NCI-H2029 (cell line): ENCODE data around the gene GTF2H3.

Experiments used
- DNase-seq: peaks from one replicate; lab custom pipeline; 2025; lab: John Stamatoyannopoulos, UW

The GTF2H3 gene

DNA sequence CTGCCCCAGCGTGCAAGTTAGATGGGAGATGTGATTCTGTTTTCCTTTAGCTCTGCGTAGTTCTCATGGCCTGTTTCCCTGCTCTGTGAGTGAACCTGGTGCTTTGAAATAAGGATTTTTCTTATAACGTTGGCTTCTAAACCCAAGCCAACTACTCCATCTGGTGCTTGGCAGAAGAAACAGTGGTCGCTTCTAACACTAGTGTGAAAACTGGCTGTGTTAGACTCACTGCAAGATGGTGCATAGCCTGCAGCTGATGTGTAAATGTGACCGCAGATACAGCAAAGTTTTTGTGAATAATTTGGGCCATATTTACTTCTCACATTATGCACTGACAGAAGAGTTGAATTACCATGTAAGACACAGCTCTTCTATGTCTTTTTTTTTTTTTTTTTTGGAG, 12.2 kb downstream of the GTF2H3 start:
- no peak for DNase-seq

DNA sequence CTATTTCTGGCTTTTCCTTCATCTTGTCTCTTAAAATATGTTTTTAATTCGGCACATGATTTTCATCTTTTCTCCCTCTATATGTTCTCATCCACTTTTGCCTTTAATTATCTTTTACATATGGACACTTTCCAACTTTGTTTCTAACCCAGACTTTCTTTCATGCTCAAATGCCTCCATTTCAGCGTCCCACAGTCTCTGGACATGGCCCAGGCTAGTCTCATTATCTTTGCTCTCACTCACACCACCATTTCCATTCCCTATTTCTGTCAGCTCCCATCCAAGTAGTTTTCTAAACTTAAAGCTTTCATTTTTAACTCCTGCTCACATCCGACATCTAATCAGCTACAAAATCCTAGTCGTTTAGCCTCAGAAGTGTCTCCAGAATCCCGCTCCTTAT, 14.8 kb downstream of the GTF2H3 start:
- no peak for DNase-seq

DNA sequence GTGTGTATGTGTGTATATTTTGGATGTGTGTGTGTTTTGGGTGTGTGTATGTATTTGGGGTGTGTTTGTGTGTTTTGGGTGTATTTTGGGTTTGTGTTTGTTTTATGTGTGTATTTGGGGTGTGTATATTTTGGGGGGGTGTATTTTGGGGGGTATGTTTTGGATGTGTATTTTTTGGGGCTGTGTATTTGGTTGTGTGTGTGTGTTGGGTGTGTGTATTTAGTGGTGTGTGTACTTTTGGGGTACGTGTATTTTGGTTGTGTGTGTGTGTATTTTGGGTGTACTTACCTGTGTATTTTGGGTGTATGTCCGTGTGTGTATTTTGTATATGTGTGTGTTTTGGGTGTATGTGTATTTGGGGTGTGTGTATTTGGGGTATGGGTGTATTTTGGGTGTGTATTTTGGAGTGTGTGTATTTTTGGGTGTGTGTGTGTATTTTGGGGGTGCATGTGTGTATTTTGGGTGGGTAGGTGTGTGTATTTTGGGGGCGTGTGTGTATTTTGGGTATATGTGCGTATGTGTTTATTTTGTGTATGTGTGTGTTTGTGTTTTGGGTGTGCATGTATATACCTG, 20.6 kb downstream of the GTF2H3 start:
- no peak for DNase-seq

DNA sequence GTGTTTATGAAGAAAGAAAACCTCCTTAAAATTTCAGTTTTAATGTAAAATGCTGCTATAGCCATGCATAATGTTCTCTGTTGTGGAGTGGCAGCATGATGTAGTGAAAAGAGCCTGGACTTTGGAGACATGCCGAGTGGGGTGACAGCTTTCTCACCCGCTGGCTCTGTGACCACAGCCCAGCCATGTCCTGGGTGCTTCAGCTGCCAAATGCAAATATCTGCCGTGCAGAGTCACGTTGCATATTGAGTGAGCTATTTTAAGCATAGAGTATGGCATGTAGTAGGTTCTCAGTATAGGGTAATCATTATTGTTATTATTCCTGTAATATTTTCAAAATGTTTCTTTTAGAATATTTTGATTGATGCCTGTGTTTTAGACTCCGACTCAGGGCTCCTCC, 21.8 kb downstream of the GTF2H3 start:
- DNase-seq, result no peak

DNA sequence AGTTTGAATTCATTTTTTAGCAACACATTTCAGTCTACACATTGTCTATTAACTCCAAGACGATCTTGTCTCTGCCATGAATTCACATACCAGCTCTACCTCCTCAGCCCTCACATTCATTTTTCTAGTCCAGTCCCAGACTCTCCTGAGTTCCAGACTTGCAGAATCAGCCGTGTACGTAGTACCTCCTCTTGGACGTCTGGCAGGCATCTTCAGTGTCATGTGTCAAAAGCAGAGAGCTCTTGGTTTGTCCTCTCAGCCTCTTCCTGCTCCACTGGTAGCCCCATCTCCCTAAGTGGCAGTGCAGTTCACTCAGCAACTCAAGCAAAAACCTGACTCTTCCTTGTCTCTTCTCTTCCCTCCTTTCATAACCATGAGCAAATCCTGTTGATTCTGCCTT, 22.8 kb downstream of the GTF2H3 start:
- DNase-seq, result no peak

DNA sequence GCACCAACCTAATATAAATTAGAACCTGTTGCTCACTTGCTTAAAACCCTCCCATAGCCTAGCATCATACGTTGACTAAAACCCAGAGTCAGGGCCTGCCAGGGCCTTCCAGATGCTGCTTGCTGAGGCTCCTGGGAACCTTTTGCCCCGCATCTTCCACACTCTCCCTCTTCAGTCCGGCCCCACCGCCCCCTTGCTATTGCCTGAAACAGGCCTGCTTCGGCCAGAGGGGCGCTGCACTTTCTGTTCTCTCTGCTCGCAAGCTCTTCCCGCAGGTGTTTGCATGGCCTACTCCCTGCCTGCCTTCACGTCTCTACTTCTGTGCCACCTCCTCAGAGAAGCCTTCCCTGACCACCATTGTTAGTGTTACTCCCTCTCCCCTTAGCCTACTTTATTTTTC, 23.6 kb downstream of the GTF2H3 start:
- no peak for DNase-seq

DNA sequence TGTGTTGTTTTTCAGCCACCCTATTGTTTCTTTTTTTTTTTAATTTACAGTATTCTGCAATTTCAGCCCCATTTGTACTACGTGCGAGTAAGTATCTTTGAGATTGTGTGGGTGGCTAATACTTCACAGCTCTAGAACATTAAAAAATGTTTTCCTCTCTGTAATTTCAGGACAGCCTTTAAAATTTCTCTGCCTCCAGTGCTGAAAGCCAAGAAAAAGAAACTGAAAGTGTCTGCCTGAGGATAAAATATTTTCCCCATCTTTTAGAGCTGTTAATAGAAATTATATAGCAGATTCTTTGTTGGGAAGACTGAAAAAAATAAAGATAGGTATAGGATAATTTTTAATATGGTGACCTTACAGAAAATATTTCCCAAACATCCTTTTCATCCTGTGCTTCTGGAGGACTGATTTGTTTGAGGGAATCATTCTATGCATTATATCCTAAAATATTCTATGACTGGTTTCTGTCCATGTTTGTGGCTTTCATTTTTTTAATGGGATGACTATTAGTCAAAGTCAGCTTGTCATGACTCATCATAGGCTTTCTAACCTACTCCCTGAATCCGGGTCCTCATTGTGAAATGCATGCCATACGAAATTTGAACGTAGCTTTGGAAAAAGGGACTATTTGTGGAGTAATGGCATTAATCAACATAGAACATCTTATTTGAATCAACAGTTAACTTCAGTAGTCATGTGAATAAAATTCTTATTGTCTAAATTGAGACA, 26.5 kb downstream of the GTF2H3 start:
- no peak for DNase-seq

DNA sequence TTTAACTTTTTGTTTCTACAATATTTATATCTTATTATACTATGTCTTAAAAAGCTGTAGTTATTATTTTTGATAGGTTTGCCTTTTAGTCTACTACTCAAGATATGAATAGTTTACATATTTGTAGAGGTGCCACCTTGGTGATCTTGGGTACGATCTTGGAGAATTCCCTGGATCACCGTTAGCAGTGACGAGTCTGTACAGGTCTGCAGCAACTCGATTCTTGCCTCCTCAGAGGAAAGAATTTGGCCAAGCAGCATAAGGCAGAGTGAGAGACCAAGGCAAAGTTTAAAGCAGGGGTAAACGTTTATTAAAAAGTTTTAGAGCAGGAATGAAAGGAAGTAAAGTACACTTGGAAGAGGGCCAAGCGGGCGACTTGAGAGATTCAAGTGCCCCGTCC, 34.1 kb downstream of the GTF2H3 start:
- no peak for DNase-seq

DNA sequence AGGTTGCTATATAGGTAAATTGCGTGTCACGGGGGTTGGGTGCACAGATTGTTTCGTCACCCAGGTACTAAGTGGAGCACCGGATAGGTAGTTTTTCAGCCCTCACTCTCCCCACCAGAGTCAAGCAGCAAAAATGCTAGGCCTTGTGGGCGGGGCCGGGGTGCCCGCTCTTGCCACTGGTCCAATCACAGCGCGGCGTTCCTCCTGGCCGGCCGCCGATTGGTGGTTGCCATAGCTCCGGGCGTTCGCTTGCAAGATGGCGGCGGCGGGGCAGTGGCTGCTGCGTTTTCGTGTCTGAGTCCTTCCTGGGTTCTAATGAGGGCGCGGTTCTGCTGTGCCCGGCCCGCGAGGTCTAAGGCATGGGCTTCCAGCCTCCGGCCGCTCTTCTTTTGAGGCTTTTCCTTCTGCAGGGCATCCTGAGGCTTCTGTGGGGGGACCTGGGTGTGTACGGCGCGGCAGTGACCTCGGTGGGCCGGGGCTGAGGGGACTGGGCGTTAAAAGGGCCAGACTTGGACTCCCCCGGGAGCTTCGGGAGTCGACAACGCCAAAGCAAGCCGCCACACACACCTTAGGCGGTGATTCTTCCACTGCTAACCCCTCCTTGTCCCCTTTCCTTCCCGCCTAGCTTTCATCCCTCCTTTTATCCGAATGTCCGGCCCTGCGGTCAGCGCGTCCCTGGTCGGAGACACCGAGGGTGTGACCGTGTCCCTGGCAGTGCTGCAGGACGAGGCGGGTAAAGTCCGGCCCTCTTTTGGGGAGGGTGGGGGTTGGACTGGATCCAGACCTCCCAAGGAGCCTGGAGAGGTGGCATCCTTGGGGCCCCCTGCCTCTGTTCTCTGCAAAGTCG, 37.5 kb downstream of the GTF2H3 start, which contains the start of gene TCTN2:
Gene TCTN2, plus strand, starts transcription at position 232 of the 847 bp plus-strand sequence. Its CDS starts 128 bp downstream, at position 360.
- DNase-seq, result peak; percentile 92

DNA sequence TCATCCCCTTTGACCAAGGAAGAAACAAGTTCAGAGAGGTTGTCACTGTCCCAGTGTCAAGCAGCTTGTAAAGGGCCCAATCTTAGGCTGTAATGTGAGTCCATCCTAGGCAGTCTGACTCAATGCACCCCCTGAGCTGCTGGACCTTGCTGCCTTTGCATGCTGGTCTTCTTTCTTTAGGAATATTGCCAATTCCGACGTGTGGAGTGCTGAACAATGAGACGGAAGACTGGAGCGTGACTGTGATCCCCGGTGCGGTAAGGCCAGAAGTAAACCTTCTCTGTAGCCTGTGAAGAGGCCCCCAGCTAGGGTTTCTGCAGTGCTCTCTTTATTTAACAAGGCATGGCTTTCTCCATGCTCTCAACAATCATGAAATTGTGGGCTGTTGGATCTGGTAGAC, 38.2 kb downstream of the GTF2H3 start:
- no peak for DNase-seq

DNA sequence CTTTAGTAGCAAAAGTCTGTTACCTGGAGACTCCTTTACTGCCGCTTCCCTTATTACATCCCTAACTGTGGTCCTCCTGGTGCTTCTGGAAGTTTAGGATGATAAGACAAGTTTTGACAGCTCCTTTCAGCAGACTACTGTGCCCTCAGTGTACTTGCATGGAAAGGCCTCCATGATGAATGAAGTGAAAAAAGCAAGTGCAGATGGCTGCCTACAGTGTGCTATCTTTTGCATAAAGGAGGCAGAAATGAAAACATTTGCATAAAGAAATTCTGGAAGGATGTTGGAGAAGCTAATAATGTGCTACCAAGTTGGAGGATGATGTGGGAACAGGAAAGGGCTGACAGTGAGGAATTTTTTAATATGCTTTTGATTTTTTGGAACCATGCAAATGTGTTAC, 41.8 kb downstream of the GTF2H3 start:
- no peak for DNase-seq

DNA sequence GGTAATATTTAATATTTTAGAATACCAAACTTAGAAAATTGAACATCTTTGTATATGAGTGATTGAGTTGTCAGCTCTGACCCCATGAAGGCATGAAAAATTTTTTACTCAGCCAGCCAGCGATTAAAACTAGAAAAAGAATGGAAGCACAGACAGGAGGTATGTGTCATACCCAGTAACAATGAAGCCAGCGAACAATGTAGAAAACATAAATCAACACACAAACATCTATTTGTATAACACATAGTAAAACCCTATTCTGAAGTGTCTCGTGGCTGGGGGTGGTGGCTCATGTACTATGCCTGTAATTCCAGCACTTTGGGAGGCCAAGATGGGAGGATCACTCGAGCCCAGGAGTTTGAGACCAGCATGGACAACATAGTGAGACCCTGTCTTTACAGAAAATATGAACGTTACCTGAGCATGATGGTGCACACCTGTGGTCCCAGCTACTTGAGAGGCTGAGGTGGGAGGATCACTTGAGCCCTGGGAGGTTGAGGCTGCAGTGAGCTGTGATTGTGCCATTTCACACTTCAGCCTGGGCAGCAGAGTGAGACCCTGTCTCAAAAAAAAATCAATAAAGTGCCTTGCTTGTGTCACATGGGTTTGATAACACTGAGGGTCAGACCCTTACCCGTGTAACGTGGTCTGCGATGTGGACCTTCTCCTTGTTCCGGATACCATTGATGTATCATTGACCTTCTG, 43.1 kb downstream of the GTF2H3 start:
- no peak for DNase-seq

DNA sequence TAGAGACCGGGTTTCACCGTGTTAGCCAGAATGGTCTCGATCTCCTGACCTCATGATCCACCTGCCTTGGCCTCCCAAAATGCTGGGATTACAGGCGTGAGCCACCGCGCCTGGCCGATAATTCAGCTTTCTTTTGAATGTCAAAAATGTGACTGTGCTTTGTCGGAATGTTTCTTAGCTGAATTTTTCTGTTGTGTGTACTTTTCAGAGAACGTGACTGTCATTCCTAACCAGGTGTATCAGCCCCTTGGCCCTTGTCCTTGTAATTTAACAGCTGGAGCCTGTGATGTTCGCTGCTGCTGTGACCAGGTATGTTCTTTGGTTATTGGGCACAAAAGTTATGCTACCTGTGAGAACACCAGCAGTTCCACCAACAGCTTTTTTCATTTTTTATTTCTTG, 45.4 kb downstream of the GTF2H3 start:
- DNase-seq, result no peak

DNA sequence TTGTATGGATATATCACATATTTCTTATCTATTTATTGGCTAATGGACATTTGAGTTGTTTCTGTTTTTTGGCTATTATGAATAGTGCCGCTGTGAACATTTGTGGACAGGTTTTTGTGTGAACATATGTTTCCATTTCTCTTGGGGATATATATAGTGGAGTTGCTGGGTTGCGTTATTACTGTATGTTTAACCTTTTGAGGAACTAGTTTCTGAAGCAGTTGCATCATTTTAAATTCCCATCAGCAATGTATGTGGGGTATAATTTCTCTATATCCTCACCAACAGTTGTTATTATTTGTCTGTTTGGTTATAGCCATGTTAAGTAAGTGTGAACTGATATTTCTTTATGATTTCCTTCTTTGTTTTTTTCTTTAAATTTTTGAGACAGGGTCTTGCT, 48.0 kb downstream of the GTF2H3 start:
- DNase-seq, result no peak

DNA sequence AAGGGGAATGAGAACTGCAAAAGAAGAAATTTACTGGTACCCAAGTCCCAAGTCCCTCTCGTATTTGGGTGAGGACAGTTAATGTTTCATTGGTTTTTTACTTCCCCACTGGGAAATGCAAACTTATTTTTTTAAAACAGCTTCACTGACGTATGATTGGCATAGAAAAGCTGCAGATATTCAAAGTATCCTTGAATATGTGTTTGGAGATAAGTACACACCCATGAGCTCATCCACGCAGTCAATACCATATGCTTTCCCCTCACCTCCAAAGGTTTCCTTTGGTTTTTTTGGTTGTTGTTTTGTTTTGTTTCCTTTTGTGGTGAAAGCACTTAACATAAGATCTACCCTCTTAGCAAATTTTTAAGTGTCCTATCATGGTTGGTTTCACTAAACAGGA, 50.3 kb downstream of the GTF2H3 start:
- DNase-seq, result no peak

DNA sequence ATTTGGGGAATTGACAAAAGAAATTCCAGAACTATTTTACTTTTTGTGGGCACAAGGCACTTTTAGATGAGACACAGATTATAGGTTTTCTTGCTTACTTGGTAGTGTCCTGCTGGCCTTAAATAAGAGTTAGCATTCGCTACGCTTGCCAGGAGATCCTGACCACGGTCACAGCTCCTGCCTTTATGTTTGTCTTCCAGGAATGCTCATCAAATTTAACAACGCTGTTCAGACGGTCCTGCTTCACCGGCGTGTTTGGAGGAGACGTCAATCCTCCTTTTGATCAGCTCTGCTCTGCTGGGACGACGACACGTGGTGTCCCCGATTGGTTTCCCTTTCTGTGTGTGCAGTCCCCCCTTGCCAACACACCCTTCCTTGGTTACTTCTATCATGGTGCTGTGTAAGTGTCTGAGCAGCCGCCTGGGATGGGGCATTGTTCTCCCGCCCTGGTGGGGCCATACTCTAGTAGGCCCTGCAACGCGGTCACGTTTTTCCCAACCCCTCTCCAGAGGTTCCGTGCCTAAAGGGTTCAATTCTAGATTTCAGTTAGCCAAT, 53.1 kb downstream of the GTF2H3 start:
- DNase-seq, result no peak

DNA sequence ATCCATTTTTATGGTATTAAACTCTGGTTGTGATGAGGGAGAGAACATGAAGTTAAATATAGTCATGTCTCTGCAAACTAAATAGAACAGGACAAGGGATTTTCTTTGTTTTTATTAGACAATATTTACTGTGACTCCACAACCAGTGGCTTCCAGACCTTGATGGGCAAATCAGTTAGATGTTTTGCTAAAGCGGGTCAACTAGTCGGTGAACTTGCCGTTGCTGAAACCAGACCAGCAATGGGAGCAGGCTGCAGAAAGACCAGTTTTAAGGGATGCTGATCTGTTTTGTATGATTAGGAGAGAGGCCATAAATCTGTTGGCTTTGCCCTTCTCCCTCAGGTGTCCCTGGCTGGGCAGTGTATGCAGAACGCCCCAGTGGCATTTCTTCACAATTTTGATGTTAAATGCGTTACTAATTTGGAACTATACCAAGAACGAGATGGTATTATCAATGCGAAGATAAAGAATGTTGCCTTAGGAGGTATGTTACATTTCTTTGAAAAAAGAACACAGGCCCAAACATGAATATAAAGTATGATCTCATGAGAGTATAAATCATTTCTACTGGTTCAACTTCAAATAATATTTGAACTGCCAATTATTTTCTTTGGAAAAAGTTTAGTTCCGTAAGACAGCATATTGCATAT, 56.7 kb downstream of the GTF2H3 start:
- DNase-seq, result no peak

DNA sequence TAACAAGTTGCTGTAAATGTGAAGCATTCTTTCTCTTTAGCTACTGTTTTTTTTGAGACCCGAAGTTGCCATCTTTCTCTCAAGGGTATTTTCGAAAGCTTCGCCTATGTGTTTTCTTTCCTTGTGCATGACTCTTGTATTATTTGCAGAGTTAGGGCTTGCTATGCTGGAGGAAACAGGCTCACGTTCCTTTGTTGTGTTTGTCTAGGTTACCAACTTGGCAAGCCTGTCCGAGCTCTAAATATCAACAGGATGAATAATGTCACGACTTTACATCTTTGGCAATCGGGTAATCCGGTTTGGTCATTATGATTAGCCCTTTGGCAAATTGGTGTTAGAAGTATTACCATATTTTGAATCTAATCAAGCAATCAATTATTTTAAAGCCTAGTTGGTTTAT, 62.6 kb downstream of the GTF2H3 start:
- DNase-seq, result peak; percentile 76

DNA sequence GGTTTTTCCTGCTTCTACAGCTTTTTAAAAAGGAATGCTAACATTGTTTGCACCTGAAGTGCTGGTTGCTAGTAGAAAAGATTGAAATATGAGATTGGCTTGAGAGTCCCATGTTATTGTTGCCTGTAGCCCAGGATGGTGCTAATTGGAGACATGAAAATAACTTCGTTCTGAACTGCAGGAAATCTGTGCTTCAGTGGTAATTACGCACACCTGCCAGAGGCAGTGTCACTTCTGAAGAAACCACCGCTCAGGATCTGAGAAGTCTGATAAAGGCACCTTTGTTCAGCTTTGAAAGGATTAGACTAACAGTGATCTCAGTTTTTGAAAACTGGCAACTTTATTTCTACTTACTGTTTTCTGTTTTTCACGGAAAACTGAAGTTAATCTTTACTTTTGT, 63.0 kb downstream of the GTF2H3 start:
- peak; percentile 63 for DNase-seq

DNA sequence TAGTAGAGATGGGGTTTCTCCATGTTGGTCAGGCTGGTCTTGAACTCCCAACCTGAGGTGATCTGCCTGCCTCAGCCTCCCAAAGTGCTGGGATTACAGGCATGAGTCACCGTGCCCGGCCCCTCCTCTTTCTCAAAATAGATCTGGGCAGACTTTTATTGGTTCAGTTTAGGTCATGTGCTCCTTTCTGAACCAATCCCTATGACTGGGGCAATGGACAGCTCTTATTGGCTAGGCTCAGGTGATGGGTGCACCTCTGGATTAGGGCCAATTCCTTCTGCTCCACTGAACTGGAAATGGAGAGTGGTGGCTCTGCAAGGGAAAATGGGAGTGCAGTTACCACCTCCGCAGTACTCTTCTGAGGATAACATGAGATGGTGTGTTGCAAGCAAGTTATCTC, 72.3 kb downstream of the GTF2H3 start:
- DNase-seq, result peak; percentile 60

DNA sequence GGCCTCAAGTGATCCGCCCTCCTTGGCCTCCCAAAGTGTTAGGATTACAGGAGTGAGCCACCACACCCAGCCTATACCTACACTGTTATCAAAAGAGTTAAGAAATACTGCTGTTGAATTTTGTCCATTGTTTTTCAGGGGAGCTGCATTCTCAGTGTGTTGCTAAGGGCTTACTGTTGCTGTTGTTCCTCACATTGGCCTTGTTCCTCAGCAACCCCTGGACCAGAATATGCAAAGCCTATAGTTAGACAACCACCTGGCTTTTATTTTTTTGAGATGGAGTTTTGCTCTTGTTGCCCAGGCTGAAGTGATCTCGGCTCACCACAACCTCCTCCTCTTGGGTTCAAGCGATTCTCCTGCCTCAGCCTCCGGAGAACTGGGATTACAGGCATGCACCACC, 73.8 kb downstream of the GTF2H3 start:
- DNase-seq, result no peak
